HepG2 (cell line): ENCODE measurements around the gene RCOR3.

Experiments used
- DNMT1 ChIP-seq: sonication (generic); formaldehyde crosslinking; IDR thresholded peaks from 2 replicates; pipeline ENCODE4 v1.5.1; 2020; ENCODE audit warnings: mild to moderate bottlenecking, missing genetic modification reagents
- JUND ChIP-seq: sonication (generic); formaldehyde crosslinking; IDR thresholded peaks from 2 replicates; pipeline ENCODE4 v1.8.0; 2022; ENCODE audit warnings: mild to moderate bottlenecking, missing genetic modification reagents
- MXI1 ChIP-seq: IDR thresholded peaks from 3 replicates; pipeline ENCODE4 v1.6.1; 2012; ENCODE audit warnings: low read depth, low read length, inconsistent platforms, borderline replicate concordance
- MYC ChIP-seq: sonication (generic); formaldehyde crosslinking; IDR thresholded peaks from 2 replicates; pipeline ENCODE4 v1.9.0; 2021; ENCODE audit warnings: missing genetic modification reagents, borderline replicate concordance
- PATZ1 ChIP-seq: sonication (generic); formaldehyde crosslinking; IDR thresholded peaks from 2 replicates; pipeline ENCODE4 v1.4.0; 2020; ENCODE audit warnings: missing genetic modification reagents
- PHF8 ChIP-seq: sonication (generic); formaldehyde crosslinking; IDR thresholded peaks from 2 replicates; pipeline ENCODE4 v1.5.0; 2020; ENCODE audit warnings: missing genetic modification reagents
- SMAD1 ChIP-seq: sonication (generic); formaldehyde crosslinking; IDR thresholded peaks from 2 replicates; pipeline ENCODE4 v1.4.0; 2020; ENCODE audit warnings: missing genetic modification reagents, low read depth, mild to moderate bottlenecking, borderline replicate concordance
- TF ChIP-seq, protein P1 (sequence below), 2 experiments: sonication (generic) in 1 of 2; formaldehyde crosslinking in 1 of 2; IDR thresholded peaks; 2 replicates each; pipeline versions ENCODE4 v1.5.1 to v1.6.1; 2011 to 2020; ENCODE audit warnings: borderline replicate concordance in 1 of 2, low read depth in 1 of 2, low read length in 1 of 2, mild to moderate bottlenecking in 1 of 2, missing genetic modification reagents in 1 of 2, moderate library complexity in 1 of 2

DNA sequence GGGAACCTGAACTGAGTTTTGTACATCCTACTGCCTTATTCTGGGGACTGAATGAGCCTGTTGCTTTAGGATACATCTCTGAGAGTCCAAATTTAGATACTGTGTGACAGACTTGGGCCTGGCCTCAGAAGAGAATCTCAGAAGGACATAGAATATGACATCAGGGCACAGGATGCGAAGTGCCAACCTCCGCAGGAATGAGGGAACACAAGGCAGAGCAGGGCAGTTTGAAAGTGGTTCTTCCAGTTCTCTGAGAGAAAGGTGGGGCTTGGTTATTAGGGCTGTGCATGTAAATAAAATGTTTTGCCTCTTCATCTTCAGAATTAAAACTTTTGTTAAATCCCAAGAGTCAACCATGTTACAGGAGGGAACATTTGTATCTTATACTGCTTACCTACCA is 90.6 kb downstream of the RCOR3 start:
- TF ChIP-seq SMAD1 (CRISPR knock-in tag) (no peak), DNMT1 (CRISPR knock-in tag) (no peak), MYC (CRISPR knock-in tag) (no peak), PHF8 (CRISPR knock-in tag) (no peak), JUND (CRISPR knock-in tag) (no peak), MXI1 (no peak), PATZ1 (no peak)
- TF ChIP-seq, protein P1, sequence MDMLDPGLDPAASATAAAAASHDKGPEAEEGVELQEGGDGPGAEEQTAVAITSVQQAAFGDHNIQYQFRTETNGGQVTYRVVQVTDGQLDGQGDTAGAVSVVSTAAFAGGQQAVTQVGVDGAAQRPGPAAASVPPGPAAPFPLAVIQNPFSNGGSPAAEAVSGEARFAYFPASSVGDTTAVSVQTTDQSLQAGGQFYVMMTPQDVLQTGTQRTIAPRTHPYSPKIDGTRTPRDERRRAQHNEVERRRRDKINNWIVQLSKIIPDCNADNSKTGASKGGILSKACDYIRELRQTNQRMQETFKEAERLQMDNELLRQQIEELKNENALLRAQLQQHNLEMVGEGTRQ (IDR thresholded peaks at IDR 0.05; ENCODE audit: low read depth, low read length), result no peak
- TF ChIP-seq, protein P1 (CRISPR knock-in tag; IDR thresholded peaks at IDR 0.05; ENCODE audit: borderline replicate concordance), result no peak
